H1 (cell line): ENCODE results near the gene MPPED2.

ENCODE experiments used
- CEBPB ChIP-seq: IDR thresholded peaks from 2 replicates; pipeline ENCODE4 v1.6.1; 2012; ENCODE audit warnings: low read depth, low read length
- CTCF ChIP-seq, 3 experiments: IDR thresholded peaks; 1 replicate in 2 of 3; 2 replicates in 1 of 3; pipeline versions ENCODE4 v1.5.1 to v1.6.1; 2011; ENCODE audit warnings: low read length in 3 of 3, mild to moderate bottlenecking in 3 of 3, inconsistent platforms in 2 of 3, low read depth in 1 of 3, moderate library complexity in 1 of 3; ENCODE audit not compliant: insufficient read depth in 1 of 3; ENCODE audit errors: control extremely low read depth in 1 of 3
- EZH2 ChIP-seq: fragments of 200-600 bp; sonication (generic); IDR thresholded peaks from 2 replicates; pipeline ENCODE4 v1.7.1; 2012; ENCODE audit warnings: low read depth, mild to moderate bottlenecking, moderate library complexity, low read length, inconsistent platforms; ENCODE audit not compliant: severe bottlenecking
- HDAC6 ChIP-seq: IDR thresholded peaks from one replicate; pipeline ENCODE4 v1.7.1; 2012; ENCODE audit warnings: low read depth, mild to moderate bottlenecking, inconsistent platforms, low read length, moderate library complexity
- JUND ChIP-seq: IDR thresholded peaks from 2 replicates; pipeline ENCODE4 v1.6.1; 2011; ENCODE audit warnings: mild to moderate bottlenecking, improper control_type of control experiment, low read length
- RAD21 ChIP-seq, 2 experiments: IDR thresholded peaks in 1 of 2; conservative IDR thresholded peaks in 1 of 2; 2 replicates each; pipeline ENCODE4 v1.6.1; 2011; ENCODE audit warnings: low read depth in 2 of 2, low read length in 2 of 2, improper control_type of control experiment in 1 of 2, inconsistent platforms in 1 of 2, mild to moderate bottlenecking in 1 of 2, moderate library complexity in 1 of 2
- USF2 ChIP-seq: IDR thresholded peaks from 2 replicates; pipeline ENCODE4 v1.6.1; 2011; ENCODE audit warnings: low read length, improper control_type of control experiment

GRCh38 chr11:30511408-30511807 is 74.7 kb downstream of the MPPED2 start:
- TF ChIP-seq JUND (no peak), CEBPB (no peak), CTCF (IDR thresholded peaks at IDR 0.05; ENCODE audit: control extremely low read depth in 1 of 3, insufficient read depth in 1 of 3, low read depth in 1 of 3, low read length in 3 of 3) (no peak), HDAC6 (no peak), RAD21 (IDR thresholded peaks at IDR 0.05 in 1 of 2, conservative IDR thresholded peaks at IDR 0.05 in 1 of 2; ENCODE audit: low read depth in 2 of 2, low read length in 2 of 2) (no peak), USF2 (no peak), EZH2 (no peak)
